ENCODE data around the gene TNS3. TPM values are rescaled to one million over a fixed set of nuclear protein-coding genes. Genes with fewer than 3 reads are reported as not detected.

Gene TNS3
- polyA plus RNA-seq, 1 donor = 66.7 TPM

DNA sequence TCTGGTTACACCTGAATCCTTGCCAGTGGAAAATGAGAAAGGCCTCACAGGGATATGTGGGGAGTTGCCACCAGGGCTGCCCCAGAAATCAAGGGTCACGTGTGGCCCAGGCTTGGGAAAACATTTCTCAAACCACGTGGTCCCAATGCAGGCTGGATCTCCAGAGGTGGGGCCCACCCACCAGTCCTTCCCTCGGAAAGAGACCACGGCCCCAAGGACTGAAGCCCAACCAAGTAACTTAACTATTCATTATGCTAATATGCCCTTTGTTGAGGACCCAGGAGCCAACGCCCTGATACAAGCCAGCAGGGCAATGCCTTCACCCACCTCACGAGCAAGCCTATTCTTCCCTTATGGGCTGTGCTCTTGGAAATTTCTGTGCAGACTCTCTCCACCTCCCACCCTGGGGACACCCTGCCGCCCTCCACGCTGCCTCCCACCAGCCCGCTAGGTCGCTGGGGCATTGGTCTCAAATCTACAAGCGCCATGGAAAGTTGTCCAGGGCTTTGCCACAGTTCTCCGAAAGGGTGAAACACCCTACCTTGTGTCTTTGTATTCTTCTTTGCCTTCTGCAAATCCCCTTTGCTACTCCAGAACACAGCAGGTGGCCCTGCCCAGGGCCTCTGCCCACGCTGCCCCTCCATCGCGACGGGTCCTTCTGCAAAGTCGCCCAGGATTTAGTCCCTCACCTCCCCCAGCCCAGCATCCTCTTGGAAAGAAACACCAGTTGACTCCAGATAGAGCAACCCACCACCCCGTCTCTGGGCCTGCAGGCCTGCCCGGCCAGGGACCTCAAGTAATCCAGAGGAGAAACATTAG lies 8.8 kb downstream of the TNS3 start:
- peak overlapping the region; percentile 80 for H3K27ac ChIP-seq (ENCODE audit: low read length)
- peaks cover 24% of the 10 kb centered on the region for H3K36me3 ChIP-seq (ENCODE audit: control insufficient read depth, insufficient read depth, low read length)
- no peak overlapping the region for H3K4me3 ChIP-seq (ENCODE audit: low read length)
- peaks cover 78% of the 10 kb centered on the region for H3K4me1 ChIP-seq (ENCODE audit: control insufficient read depth, insufficient read depth, low read length)
- H3K27me3 ChIP-seq (ENCODE audit: control insufficient read depth, insufficient read depth, low read length) = no peaks in the 10 kb centered on the region
- WGBS (ENCODE audit: insufficient coverage, low lambda C conversion rate) = 40% methylated on average over 1 of the region's 19 CpGs
- DNase-seq = peak; percentile 73 to 84
- H3K9me3 ChIP-seq (ENCODE audit: control insufficient read depth, low read depth, low read length) = no peaks in the 10 kb centered on the region

DNA sequence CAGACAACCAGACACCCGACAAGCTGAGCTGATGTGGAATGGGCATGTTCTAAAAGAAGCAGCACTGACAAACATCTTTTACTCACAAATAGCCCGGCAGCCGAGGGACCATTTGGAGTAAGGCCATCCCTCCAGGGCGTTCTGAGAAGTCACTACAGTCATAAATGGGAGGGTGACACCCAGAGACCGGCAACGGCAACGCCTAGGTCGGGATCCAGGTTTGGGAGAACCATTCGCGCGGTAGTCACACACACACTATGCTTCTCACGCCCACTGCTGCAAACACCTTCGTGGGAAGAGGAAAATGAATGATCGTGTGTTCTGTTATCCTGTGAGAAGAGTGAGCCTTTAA lies 9.8 kb downstream of the TNS3 start:
- H3K27me3 ChIP-seq (ENCODE audit: control insufficient read depth, insufficient read depth, low read length) = no peaks in the 10 kb centered on the region
- H3K36me3 ChIP-seq (ENCODE audit: control insufficient read depth, insufficient read depth, low read length) = peaks cover 32% of the 10 kb centered on the region
- no peak for DNase-seq
- no CpG with 5 or more reads among the region's 14 CpGs for WGBS (ENCODE audit: insufficient coverage, low lambda C conversion rate)
- H3K27ac ChIP-seq (ENCODE audit: low read length) = peak overlapping the region; percentile 80
- H3K9me3 ChIP-seq (ENCODE audit: control insufficient read depth, low read depth, low read length) = no peaks in the 10 kb centered on the region
- H3K4me1 ChIP-seq (ENCODE audit: control insufficient read depth, insufficient read depth, low read length) = peaks cover 70% of the 10 kb centered on the region
- no peak overlapping the region for H3K4me3 ChIP-seq (ENCODE audit: low read length)

DNA sequence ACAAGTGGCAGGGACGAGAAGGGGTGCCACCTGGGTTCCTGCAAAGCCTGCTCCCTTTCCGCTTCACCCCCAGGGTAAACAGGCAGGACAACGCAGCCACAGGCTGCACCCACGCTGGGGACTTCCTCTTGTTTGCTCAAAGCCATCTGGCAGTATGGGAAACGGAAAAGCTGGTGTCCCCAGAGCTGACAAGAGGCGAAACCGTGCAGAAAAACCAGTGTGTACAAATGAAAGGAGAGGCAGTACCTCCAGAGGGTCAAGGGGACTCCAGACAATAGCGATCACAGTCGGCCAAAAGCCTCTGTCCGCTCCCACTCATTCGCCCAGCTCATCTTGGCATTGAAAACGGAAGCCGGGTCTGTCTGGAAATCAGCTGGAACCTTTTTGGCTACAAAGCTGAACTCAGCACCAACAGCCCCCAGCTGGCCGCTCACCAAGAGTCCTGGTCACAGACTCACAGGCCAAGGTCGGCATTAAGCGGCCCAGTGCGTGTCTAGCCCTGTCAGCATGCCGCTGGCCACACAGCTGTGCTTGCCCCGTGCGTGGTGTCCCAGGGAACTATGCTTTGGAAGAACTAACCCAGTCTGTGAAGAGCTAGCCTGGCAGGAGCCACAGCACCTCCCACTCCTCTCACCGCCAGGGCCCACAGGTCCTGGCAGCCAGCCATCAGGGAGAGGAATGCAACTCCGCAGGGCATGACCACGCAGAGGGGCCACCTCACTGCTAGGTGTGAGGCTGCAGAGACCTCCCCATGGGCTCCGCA lies 10.4 kb downstream of the TNS3 start:
- Histone ChIP-seq H3K27me3 (ENCODE audit: control insufficient read depth, insufficient read depth, low read length) (no peaks in the 10 kb centered on the region), H3K27ac (ENCODE audit: low read length) (peak overlapping the region; percentile 80), H3K36me3 (ENCODE audit: control insufficient read depth, insufficient read depth, low read length) (peaks cover 31% of the 10 kb centered on the region), H3K4me3 (ENCODE audit: low read length) (no peak overlapping the region), H3K9me3 (ENCODE audit: control insufficient read depth, low read depth, low read length) (no peaks in the 10 kb centered on the region), H3K4me1 (ENCODE audit: control insufficient read depth, insufficient read depth, low read length) (peaks cover 69% of the 10 kb centered on the region)
- WGBS (ENCODE audit: insufficient coverage, low lambda C conversion rate) = no CpG with 5 or more reads among the region's 24 CpGs
- peak in 1 of 2 donors; percentile 72 for DNase-seq

DNA sequence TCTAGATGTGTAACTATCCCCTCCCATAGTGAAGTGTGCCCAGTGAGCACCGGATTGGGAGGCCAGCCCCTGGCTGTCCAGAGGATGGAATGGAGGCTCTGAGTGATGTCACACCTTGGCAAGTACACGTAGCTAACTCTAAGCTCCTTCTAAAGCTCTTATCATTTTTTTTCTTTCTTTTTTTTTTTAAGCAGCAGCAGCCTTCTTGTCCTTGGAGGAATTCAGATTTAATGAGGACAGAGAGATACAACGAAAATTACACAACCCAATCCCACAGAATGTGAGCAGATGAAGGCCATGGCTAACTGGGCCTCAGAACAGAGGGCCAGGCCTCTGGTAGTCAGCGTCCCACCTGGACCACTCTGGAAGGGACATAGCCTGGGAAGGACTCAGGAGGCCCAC lies 11.3 kb downstream of the TNS3 start:
- Histone ChIP-seq H3K27me3 (ENCODE audit: control insufficient read depth, insufficient read depth, low read length) (no peaks in the 10 kb centered on the region), H3K9me3 (ENCODE audit: control insufficient read depth, low read depth, low read length) (no peaks in the 10 kb centered on the region), H3K4me1 (ENCODE audit: control insufficient read depth, insufficient read depth, low read length) (peaks cover 61% of the 10 kb centered on the region), H3K36me3 (ENCODE audit: control insufficient read depth, insufficient read depth, low read length) (peaks cover 25% of the 10 kb centered on the region), H3K27ac (ENCODE audit: low read length) (peak overlapping the region; percentile 80), H3K4me3 (ENCODE audit: low read length) (no peak overlapping the region)
- 10% methylated on average over 1 of the region's 4 CpGs for WGBS (ENCODE audit: insufficient coverage, low lambda C conversion rate)
- DNase-seq = no peak

DNA sequence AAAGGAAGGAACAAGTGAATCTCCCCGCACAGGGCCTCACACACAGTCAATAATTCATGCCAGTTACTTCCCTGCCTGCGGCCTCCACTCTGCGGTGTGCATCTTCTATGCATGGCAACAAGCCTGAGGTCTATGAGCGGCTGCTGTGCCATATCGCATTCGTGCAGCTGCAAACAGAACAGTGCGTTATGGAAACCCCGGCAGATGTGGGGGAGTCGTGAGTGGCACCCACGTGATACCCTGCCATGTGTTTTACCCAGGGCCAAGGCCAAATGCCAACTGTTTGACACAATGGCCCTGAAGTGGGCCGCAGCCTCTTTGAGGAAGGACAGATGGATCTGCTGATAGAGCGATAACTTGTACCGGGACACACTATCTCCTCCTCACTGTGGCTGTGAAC lies 13.4 kb downstream of the TNS3 start:
- peaks cover 43% of the 10 kb centered on the region for H3K4me1 ChIP-seq (ENCODE audit: control insufficient read depth, insufficient read depth, low read length)

DNA sequence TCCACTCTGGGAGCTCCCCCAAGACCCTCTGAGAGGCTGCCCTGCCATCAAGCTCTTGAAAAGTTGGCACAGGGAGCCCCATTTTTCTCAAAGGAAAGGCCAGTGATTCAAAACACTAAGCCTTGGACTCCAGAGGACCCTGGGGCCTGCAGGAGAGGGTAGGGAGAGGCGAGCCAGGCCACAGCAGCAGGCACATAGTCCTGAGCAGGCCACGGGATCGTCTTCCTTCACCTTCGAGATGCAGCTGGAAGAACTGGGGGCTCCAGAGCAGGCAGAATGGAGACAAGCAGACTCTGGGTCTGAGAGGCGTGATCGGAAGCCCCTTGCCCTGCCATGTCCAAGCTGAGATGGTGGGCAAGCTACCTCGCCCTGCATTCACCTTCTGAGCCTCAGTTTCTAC lies 13.9 kb downstream of the TNS3 start:
- H3K4me3 ChIP-seq (ENCODE audit: low read length) = no peak overlapping the region

More for the DNA sequence above, 13.4 kb downstream of the TNS3 start:
- DNase-seq = no peak
- H3K36me3 ChIP-seq (ENCODE audit: control insufficient read depth, insufficient read depth, low read length) = peaks cover 29% of the 10 kb centered on the region
- no peak overlapping the region for H3K4me3 ChIP-seq (ENCODE audit: low read length)
- H3K27ac ChIP-seq (ENCODE audit: low read length) = no peak overlapping the region
- WGBS (ENCODE audit: insufficient coverage, low lambda C conversion rate) = no CpG with 5 or more reads among the region's 13 CpGs
- no peaks in the 10 kb centered on the region for H3K27me3 ChIP-seq (ENCODE audit: control insufficient read depth, insufficient read depth, low read length)
- no peaks in the 10 kb centered on the region for H3K9me3 ChIP-seq (ENCODE audit: control insufficient read depth, low read depth, low read length)

DNA sequence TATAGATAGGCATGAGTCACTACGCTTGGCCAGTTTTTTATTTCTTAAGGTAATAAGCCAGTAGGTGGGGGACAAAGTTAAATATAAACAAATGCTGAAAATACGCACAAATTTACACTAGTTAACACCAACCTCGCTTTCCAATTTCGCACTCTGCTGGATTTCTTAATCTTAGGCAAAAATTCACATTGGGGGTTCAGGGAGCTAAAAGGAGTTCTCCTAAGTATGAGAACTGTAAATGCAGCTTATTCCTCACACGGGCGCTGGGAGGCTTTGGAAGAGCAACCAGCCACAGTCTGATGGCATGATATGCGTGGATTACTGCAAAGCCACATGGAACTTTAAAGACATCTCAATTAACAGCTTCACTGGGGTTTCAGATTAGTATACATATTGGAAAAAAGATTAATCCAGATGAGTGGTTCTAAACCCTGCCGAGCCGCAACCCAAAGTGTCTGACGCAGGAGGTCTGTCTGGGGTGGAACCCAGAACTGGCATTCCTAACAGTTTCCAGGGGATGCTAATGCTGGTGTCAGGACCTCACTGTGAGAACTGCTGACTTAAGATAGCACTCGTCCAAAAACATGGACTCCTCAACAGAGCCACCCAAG lies 16.2 kb downstream of the TNS3 start:
- no peak overlapping the region for H3K4me3 ChIP-seq (ENCODE audit: low read length)
- no CpG with 5 or more reads among the region's 11 CpGs for WGBS (ENCODE audit: insufficient coverage, low lambda C conversion rate)
- peaks cover 36% of the 10 kb centered on the region for H3K36me3 ChIP-seq (ENCODE audit: control insufficient read depth, insufficient read depth, low read length)
- H3K27ac ChIP-seq (ENCODE audit: low read length) = no peak overlapping the region
- no peaks in the 10 kb centered on the region for H3K27me3 ChIP-seq (ENCODE audit: control insufficient read depth, insufficient read depth, low read length)
- peaks cover 24% of the 10 kb centered on the region for H3K4me1 ChIP-seq (ENCODE audit: control insufficient read depth, insufficient read depth, low read length)
- DNase-seq = no peak
- no peaks in the 10 kb centered on the region for H3K9me3 ChIP-seq (ENCODE audit: control insufficient read depth, low read depth, low read length)

More for the DNA sequence above, 13.9 kb downstream of the TNS3 start:
- peaks cover 33% of the 10 kb centered on the region for H3K36me3 ChIP-seq (ENCODE audit: control insufficient read depth, insufficient read depth, low read length)
- no CpG with 5 or more reads among the region's 7 CpGs for WGBS (ENCODE audit: insufficient coverage, low lambda C conversion rate)
- no peak overlapping the region for H3K27ac ChIP-seq (ENCODE audit: low read length)
- peaks cover 43% of the 10 kb centered on the region for H3K4me1 ChIP-seq (ENCODE audit: control insufficient read depth, insufficient read depth, low read length)
- DNase-seq = no peak
- H3K9me3 ChIP-seq (ENCODE audit: control insufficient read depth, low read depth, low read length) = no peaks in the 10 kb centered on the region
- H3K27me3 ChIP-seq (ENCODE audit: control insufficient read depth, insufficient read depth, low read length) = no peaks in the 10 kb centered on the region

DNA sequence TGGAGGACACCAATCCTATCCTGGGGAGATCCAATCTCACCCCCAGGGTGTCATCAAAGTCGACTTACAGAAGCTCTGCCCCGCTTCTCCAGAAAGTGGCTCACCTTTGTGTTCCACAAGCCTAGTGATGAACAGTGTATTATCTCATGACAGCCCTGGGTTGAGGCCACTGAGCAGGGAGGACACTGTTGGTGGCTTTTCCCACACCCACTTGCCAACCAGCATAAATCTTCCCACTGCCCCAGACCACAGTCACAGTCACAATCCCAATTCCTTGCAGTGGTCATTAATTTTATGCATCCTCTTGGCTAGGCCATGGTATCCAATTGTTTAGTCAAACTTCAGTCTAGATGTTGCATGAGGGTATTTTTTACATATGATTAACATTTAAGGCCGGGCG lies 18.4 kb downstream of the TNS3 start:
- Histone ChIP-seq H3K36me3 (ENCODE audit: control insufficient read depth, insufficient read depth, low read length) (peaks cover 40% of the 10 kb centered on the region), H3K27me3 (ENCODE audit: control insufficient read depth, insufficient read depth, low read length) (no peaks in the 10 kb centered on the region), H3K4me3 (ENCODE audit: low read length) (no peak overlapping the region), H3K4me1 (ENCODE audit: control insufficient read depth, insufficient read depth, low read length) (peaks cover 18% of the 10 kb centered on the region), H3K9me3 (ENCODE audit: control insufficient read depth, low read depth, low read length) (peaks cover 2% of the 10 kb centered on the region), H3K27ac (ENCODE audit: low read length) (no peak overlapping the region)
- DNase-seq = no peak
- WGBS (ENCODE audit: insufficient coverage, low lambda C conversion rate) = no CpG with 5 or more reads among the region's 4 CpGs

DNA sequence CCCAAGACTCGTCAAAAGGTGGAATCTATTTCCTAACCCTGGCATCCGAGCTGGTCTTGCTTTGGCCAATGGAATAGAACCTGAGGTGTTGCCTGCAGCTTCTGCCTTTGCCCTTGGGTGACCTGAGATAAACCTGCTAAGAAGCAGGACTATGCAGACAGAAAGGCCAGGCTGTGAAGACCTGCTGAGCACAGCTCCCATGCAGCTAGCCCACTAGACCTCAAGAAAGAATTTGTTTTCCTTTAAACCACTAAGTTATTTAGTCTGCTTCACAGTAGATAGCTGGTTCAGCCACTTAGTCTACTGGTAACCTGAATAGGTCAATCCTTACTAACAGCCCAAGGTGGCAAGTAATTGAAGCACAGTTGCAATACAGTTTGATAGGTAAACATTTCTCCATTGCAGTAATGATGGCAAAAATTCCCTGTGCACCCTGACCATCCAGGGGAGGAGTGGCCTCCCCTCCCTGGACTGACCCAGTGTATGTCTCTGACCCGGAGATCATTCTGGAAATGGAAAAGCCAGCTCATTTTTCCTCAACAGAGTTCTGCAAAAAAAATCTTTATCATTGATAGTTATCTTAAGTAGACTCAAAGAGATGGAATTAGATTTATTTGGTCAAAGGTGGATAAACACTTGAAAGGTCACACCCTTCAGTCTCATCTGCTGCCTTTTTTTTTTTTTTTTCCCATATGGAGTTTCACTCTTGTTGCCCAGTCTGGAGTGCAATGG lies 20.0 kb downstream of the TNS3 start:
- Histone ChIP-seq H3K27me3 (ENCODE audit: control insufficient read depth, insufficient read depth, low read length) (no peaks in the 10 kb centered on the region), H3K9me3 (ENCODE audit: control insufficient read depth, low read depth, low read length) (peaks cover 2% of the 10 kb centered on the region), H3K36me3 (ENCODE audit: control insufficient read depth, insufficient read depth, low read length) (peaks cover 34% of the 10 kb centered on the region), H3K4me1 (ENCODE audit: control insufficient read depth, insufficient read depth, low read length) (peaks cover 27% of the 10 kb centered on the region), H3K27ac (ENCODE audit: low read length) (peak overlapping the region; percentile 21), H3K4me3 (ENCODE audit: low read length) (no peak overlapping the region)
- no CpG with 5 or more reads among the region's 3 CpGs for WGBS (ENCODE audit: insufficient coverage, low lambda C conversion rate)
- DNase-seq = no peak

All from large intestine (tissue), 3 donors.